Measurements from ENCODE around the gene KCNIP2.

The KCNIP2 gene

GRCh38 chr10:101781984-101782810, 61.4 kb downstream of the KCNIP2 start:
- no peak for DNase-seq

- DNase-seq: no peak
These were observed 62.0 kb downstream of the KCNIP2 start for GRCh38 chr10:101781655-101781983.

- no peak for DNase-seq
These were observed 62.6 kb downstream of the KCNIP2 start for GRCh38 chr10:101780818-101781654.

DNA sequence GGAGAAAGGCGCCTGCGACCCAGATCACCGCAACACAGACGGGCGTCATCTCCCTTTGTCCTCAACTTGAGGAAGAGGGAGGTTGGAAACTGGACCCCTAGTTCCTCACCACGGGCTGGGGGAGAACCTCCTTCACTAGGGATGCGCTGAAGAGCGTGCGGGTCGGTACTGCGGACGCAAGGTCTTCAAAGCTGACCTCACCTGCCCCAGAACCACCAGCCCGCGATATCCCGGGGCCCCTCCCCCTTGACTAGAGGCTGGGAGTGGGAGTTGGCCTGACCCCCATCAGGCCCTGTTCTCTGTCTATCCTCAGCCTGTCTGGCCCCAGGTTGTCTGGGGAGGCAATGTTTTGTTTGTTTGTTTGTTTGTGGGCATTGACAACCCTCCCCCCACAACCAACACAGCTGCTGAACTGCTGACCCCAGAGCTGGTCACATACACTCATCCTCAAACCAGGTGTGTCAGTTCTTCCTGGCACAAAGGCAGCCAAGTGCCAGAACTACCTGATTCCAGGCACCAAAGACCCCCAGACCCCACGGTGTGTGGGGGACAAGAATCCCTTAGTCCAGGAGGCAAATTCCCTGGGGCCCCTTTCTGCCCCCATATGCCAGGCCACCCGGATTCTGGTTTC, 63.3 kb downstream of the KCNIP2 start:
- DNase-seq: no peak

DNA sequence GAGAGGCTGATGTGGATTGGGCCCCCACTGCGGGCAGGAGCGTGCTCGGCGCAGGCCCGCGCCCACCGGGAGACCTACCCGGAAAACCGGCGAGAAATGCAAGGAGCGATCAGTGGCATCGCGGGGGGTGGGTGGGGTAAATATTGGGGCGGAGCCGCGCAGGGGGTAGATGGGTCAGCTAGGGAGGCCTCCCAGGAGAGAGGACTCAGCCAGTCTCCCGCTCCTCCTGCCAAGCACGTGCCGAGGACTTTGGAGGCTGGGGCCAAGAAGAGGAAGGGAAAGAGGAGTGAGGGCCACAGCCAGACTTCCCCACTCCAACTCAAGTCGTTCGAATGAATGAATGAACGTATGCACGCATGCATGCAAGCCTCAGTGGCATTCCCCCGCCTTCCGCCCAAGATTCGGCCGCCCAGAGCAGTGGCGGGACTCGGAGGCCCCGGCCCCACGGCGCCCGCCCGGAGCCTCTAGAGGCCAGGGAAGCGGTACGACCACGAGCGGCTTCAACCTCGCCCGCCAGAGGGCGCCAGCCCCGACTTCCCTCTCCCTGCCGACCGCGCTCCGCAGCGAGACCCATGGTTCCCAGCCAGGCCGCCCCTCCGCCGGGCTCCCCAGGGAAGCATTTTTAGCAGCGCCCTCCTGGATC, 63.9 kb downstream of the KCNIP2 start:
- DNase-seq: no peak

GRCh38 chr10:101778781-101779543, 64.6 kb downstream of the KCNIP2 start:
- no peak for DNase-seq

DNA sequence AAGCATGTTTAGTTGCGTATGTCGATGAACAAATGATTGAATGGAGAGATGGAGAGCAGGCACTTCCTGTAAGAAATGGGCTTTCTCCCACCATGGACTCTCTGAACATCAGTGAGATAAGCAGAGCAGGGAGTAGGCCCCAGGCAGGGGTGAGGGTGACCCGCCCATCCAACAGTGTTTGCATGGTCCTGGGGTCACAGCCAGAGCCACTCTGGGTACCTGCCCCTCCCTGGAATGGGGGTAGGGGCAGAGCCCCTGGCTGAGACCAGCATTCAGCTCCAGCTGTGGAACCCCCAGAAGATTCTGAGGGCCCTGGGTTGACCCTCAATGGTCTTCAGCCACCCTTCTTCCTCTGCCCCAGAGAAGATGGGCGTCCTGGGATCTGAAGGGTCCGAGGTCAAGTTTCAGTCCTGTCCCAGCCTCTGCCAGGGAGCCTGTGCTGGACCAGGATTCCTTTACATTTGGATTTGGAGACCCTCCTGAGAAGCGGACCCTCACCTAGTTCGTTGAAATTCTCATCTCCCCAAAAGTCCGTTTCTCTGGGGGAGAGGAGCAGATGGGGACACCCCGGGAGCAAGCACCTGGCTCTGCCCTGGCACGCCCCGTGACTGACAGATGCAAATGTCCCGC, 65.3 kb downstream of the KCNIP2 start:
- no peak for DNase-seq

DNA sequence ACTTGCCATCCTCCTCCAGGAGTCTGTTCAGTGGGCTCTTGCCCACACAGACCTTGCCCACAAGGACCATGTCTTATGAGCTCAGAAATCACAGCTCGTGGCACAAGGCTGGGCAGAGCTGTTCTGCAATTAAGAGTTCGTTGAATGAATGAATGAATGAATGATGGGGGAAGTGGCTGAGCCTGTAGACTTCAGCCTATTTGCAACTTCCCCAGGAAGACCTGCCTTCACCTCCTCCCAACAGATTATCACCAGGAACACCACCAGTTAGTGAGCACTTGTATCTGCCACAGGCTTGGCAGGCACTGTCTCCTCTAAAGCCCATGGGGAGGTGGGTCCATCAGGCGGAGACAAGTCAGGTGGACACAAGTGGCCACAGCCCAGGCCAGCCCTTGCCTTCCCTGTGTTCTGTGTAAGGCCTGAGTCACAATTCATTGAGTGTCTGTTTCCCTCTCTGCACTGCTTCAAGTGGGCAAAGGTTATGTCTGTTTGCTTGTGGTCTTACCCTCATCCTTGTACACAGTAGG, 65.9 kb downstream of the KCNIP2 start:
- DNase-seq: no peak

GRCh38 chr10:101776161-101776817, 67.3 kb downstream of the KCNIP2 start:
- no peak for DNase-seq

Measured in DMS153 (cell line).